Left forelimb (tissue), 1 donor: Measurements from ENCODE around the gene LAMA2.

Experiments used
- DNase-seq: peaks from one replicate; pipeline ENCODE4 v3.0.0-alpha.2; 2018; ENCODE audit warnings: low spot score

The LAMA2 gene

GRCh38 chr6:129183681-129184301 lies 300.9 kb downstream of the LAMA2 start:
- DNase-seq, result no peak

GRCh38 chr6:129184324-129184723 lies 301.4 kb downstream of the LAMA2 start:
- no peak for DNase-seq

- DNase-seq, result no peak
These were observed 301.9 kb downstream of the LAMA2 start for GRCh38 chr6:129184808-129185366.

GRCh38 chr6:129186988-129187387 lies 304.1 kb downstream of the LAMA2 start:
- no peak for DNase-seq

- DNase-seq, result no peak
These were observed 305.4 kb downstream of the LAMA2 start for GRCh38 chr6:129188306-129188705.

GRCh38 chr6:129188795-129189194 lies 305.9 kb downstream of the LAMA2 start:
- DNase-seq, result no peak

GRCh38 chr6:129189266-129189665 lies 306.3 kb downstream of the LAMA2 start:
- no peak for DNase-seq

- no peak for DNase-seq
These were observed 308.3 kb downstream of the LAMA2 start for GRCh38 chr6:129191235-129191634.

- DNase-seq, result no peak
These were observed 309.6 kb downstream of the LAMA2 start for GRCh38 chr6:129192458-129192989.

- DNase-seq, result no peak
These were observed 311.5 kb downstream of the LAMA2 start for GRCh38 chr6:129194306-129194941.

GRCh38 chr6:129195161-129195560 lies 312.2 kb downstream of the LAMA2 start:
- DNase-seq, result no peak

- DNase-seq, result no peak
These were observed 312.7 kb downstream of the LAMA2 start for GRCh38 chr6:129195643-129196042.

- no peak for DNase-seq
These were observed 314.2 kb downstream of the LAMA2 start for GRCh38 chr6:129197154-129197553.

GRCh38 chr6:129200151-129200550 lies 317.2 kb downstream of the LAMA2 start:
- DNase-seq, result no peak

- no peak for DNase-seq
These were observed 320.4 kb downstream of the LAMA2 start for GRCh38 chr6:129203190-129203900.

- no peak for DNase-seq
These were observed 323.9 kb downstream of the LAMA2 start for GRCh38 chr6:129206821-129207220.

GRCh38 chr6:129207832-129208231 lies 324.9 kb downstream of the LAMA2 start:
- DNase-seq, result no peak

- DNase-seq, result no peak
These were observed 325.6 kb downstream of the LAMA2 start for GRCh38 chr6:129208415-129209034.

GRCh38 chr6:129209355-129209754 lies 326.4 kb downstream of the LAMA2 start:
- no peak for DNase-seq

GRCh38 chr6:129210684-129211083 lies 327.7 kb downstream of the LAMA2 start:
- no peak for DNase-seq

- no peak for DNase-seq
These were observed 328.7 kb downstream of the LAMA2 start for GRCh38 chr6:129211626-129212025.

GRCh38 chr6:129212081-129212480 lies 329.1 kb downstream of the LAMA2 start:
- no peak for DNase-seq
